ENCODE measurements around the gene HECTD4. TPM values are rescaled to one million over a fixed set of nuclear protein-coding genes. Genes with fewer than 3 reads are reported as not detected.
"Not testable (repeated sequence)": the region's sequence is repeated elsewhere in the genome, so short reads cannot be mapped to it uniquely, and the experiment has no call there.

Gene HECTD4
- total RNA-seq, 1 experiment from 2014 or later, result 65.7 TPM

- no peaks in the 10 kb centered on the region for H3K27me3 Mint-ChIP-seq (ENCODE audit: unreplicated experiment)
- H3K27ac Mint-ChIP-seq (ENCODE audit: unreplicated experiment), result no peak overlapping the region
- intact Hi-C loops (cut with micrococcal nuclease; ENCODE audit: unreplicated experiment), result no loop called here
- no TSS peak for BruUV-seq (replicated peaks)
- H3K36me3 Mint-ChIP-seq (ENCODE audit: insufficient read depth, unreplicated experiment), result peaks cover 9% of the 10 kb centered on the region
- H3K4me1 Mint-ChIP-seq (ENCODE audit: low read depth, unreplicated experiment), result no peaks in the 10 kb centered on the region
- TF ChIP-seq, protein P1, sequence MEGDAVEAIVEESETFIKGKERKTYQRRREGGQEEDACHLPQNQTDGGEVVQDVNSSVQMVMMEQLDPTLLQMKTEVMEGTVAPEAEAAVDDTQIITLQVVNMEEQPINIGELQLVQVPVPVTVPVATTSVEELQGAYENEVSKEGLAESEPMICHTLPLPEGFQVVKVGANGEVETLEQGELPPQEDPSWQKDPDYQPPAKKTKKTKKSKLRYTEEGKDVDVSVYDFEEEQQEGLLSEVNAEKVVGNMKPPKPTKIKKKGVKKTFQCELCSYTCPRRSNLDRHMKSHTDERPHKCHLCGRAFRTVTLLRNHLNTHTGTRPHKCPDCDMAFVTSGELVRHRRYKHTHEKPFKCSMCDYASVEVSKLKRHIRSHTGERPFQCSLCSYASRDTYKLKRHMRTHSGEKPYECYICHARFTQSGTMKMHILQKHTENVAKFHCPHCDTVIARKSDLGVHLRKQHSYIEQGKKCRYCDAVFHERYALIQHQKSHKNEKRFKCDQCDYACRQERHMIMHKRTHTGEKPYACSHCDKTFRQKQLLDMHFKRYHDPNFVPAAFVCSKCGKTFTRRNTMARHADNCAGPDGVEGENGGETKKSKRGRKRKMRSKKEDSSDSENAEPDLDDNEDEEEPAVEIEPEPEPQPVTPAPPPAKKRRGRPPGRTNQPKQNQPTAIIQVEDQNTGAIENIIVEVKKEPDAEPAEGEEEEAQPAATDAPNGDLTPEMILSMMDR (IDR thresholded peaks at IDR 0.05; ENCODE audit: unreplicated experiment), result no peak
- no peaks in the 10 kb centered on the region for H3K9me3 Mint-ChIP-seq (ENCODE audit: low read depth, unreplicated experiment)
- no peak for DNase-seq
- CTCF ChIA-PET, result no interaction called here
- no peak overlapping the region for H3K4me3 Mint-ChIP-seq (ENCODE audit: low read depth, unreplicated experiment)
These were observed 152.1 kb downstream of the HECTD4 start for GRCh38 chr12:112230136-112230535.

- TF ChIP-seq, protein P1 (IDR thresholded peaks at IDR 0.05; ENCODE audit: unreplicated experiment), result no peak
- Mint-ChIP-seq H3K9me3 (ENCODE audit: low read depth, unreplicated experiment) (no peaks in the 10 kb centered on the region), H3K27ac (ENCODE audit: unreplicated experiment) (no peak overlapping the region), H3K4me1 (ENCODE audit: low read depth, unreplicated experiment) (no peaks in the 10 kb centered on the region), H3K36me3 (ENCODE audit: insufficient read depth, unreplicated experiment) (peaks cover 9% of the 10 kb centered on the region), H3K4me3 (ENCODE audit: low read depth, unreplicated experiment) (no peak overlapping the region), H3K27me3 (ENCODE audit: unreplicated experiment) (no peaks in the 10 kb centered on the region)
- CTCF ChIA-PET, result no interaction called here
- intact Hi-C loops (cut with micrococcal nuclease; ENCODE audit: unreplicated experiment), result no loop called here
- DNase-seq, result no peak
- no TSS peak for BruUV-seq (replicated peaks)
These were observed 155.5 kb downstream of the HECTD4 start for GRCh38 chr12:112226768-112227167.

- H3K27ac Mint-ChIP-seq (ENCODE audit: unreplicated experiment); CTCF ChIA-PET; BruUV-seq (replicated peaks): not testable (repeated sequence)
These were observed 161.6 kb downstream of the HECTD4 start for GRCh38 chr12:112220628-112221027.

GRCh38 chr12:112219195-112219594 lies 163.0 kb downstream of the HECTD4 start:
- Mint-ChIP-seq H3K4me3 (ENCODE audit: low read depth, unreplicated experiment) (no peak overlapping the region), H3K36me3 (ENCODE audit: insufficient read depth, unreplicated experiment) (peaks cover 9% of the 10 kb centered on the region), H3K4me1 (ENCODE audit: low read depth, unreplicated experiment) (no peaks in the 10 kb centered on the region), H3K27me3 (ENCODE audit: unreplicated experiment) (no peaks in the 10 kb centered on the region), H3K9me3 (ENCODE audit: low read depth, unreplicated experiment) (no peaks in the 10 kb centered on the region), H3K27ac (ENCODE audit: unreplicated experiment) (no peak overlapping the region)
- TF ChIP-seq, protein P1 (IDR thresholded peaks at IDR 0.05; ENCODE audit: unreplicated experiment), result no peak
- intact Hi-C loops (cut with micrococcal nuclease; ENCODE audit: unreplicated experiment), result no loop called here
- CTCF ChIA-PET, result no interaction called here
- no TSS peak for BruUV-seq (replicated peaks)
- no peak for DNase-seq

More at GRCh38 chr12:112220628-112221027, 161.6 kb downstream of the HECTD4 start:
- H3K4me3 Mint-ChIP-seq (ENCODE audit: low read depth, unreplicated experiment); H3K4me1 Mint-ChIP-seq (ENCODE audit: low read depth, unreplicated experiment); H3K9me3 Mint-ChIP-seq (ENCODE audit: low read depth, unreplicated experiment); intact Hi-C loops (cut with micrococcal nuclease; ENCODE audit: unreplicated experiment); H3K27me3 Mint-ChIP-seq (ENCODE audit: unreplicated experiment); DNase-seq; H3K36me3 Mint-ChIP-seq (ENCODE audit: insufficient read depth, unreplicated experiment): not testable (repeated sequence)

DNA sequence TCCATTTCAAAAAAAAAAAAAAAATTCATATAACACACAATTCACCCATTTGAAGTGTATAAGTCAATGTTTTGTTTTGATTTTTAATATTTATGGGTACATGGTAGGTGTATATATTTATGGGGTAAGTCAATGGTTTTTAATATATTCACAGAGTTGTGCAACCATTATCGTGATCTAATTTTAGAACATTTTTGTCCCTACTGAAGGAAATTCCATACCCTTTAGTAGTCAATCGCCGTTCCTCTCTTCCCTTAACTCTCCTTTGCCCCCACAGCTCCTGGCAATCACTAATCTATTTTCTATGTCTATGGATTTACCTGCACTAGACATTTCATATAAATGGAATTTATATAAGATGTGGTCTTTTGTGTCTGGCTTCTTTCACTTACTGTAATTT lies 164.1 kb downstream of the HECTD4 start:
- Mint-ChIP-seq H3K27me3 (ENCODE audit: unreplicated experiment) (no peaks in the 10 kb centered on the region), H3K36me3 (ENCODE audit: insufficient read depth, unreplicated experiment) (peaks cover 9% of the 10 kb centered on the region), H3K27ac (ENCODE audit: unreplicated experiment) (no peak overlapping the region), H3K4me3 (ENCODE audit: low read depth, unreplicated experiment) (no peak overlapping the region), H3K4me1 (ENCODE audit: low read depth, unreplicated experiment) (no peaks in the 10 kb centered on the region), H3K9me3 (ENCODE audit: low read depth, unreplicated experiment) (no peaks in the 10 kb centered on the region)
- no TSS peak for BruUV-seq (replicated peaks)
- DNase-seq, result no peak
- CTCF ChIA-PET, result interaction anchor here (0.7 kb wide), 2 partner anchors 13 to 39 kb away, joined by 3 read pairs; no protein-coding TSS in a partner anchor
- intact Hi-C loops (cut with micrococcal nuclease; ENCODE audit: unreplicated experiment), result no loop called here
- TF ChIP-seq, protein P1 (IDR thresholded peaks at IDR 0.05; ENCODE audit: unreplicated experiment), result no peak

All from Calu3 (cell line).